ENCODE results near the gene COX20.

COX20 gene

DNA sequence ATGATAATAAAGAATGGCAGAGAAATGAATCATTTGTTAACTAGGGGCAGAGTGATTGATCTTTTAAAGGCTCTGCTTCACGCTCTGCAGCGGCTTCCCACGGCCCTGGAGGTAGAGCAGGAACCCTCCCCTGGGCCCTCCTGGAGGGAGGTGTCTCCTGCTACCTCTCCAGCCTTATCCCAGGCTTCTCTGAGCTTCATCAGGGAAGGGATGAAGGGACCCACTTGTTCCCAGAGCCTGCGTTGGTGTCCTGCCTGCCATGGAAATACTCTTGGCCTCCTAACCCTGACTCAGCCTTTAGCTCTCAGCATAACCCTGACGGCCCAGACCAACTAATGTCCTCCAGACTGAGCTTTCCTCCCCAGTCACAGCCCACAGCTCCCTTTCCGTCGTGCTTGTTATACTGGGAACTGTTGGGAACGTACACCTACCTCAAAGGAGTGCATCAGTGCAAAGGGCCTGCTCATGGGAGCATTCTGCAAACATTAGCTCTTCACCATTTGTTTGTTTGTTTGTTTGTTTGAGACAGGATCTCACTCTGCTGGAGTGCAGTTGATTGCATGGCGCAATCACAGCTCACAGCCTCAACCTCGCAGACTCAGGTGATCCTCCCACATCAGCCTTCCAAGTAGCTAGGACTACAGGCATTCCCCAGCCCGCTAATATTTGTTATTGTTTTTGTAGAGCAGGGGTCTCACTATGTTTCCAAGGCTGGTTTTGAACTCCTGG, 46.3 kb downstream of the COX20 start:
- DNase-seq = no peak

DNA sequence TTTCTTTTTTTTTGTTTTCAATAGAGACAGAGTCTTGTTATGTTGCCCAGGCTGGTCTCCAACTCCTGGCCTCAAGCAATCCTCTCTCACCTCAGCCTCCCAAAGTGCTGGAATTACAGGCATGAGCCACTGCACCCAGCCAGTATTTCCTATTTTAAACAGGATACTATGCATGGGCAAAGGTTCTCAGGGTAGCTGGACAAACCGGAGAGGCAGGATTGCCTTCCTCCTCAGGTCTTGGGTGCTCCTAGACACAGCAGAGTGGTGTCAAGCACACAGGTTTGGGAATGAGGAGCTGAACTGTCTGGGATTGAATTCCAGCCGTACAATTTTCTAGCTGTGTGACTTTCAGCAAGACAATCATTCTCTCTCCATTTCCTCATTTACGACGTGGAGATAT, 51.8 kb downstream of the COX20 start:
- DNase-seq = no peak

- no peak for DNase-seq
Observed at GRCh38 chr1:244893836-244894235, 58.4 kb downstream of the COX20 start.
